TTC549 (cell line): Measurements from ENCODE around the gene ATP1A4.
"Not testable (repeated sequence)": the region's sequence is repeated elsewhere in the genome, so short reads cannot be mapped to it uniquely, and the experiment has no call there.

Experiments
- FAIRE-seq: peaks from 2 replicates; lab custom pipeline; 2012; peaks lifted over from hg19 to GRCh38; lab: Jason Lieb, UNC

ATP1A4 gene

GRCh38 chr1:160124705-160125478, 26.5 kb upstream of the ATP1A4 start:
- FAIRE-seq = no peak

GRCh38 chr1:160125746-160126145, 25.7 kb upstream of the ATP1A4 start:
- FAIRE-seq = no peak

- not testable (repeated sequence) for FAIRE-seq
These were observed 25.1 kb upstream of the ATP1A4 start for GRCh38 chr1:160126342-160126741.

- FAIRE-seq = no peak
These were observed 24.0 kb upstream of the ATP1A4 start for GRCh38 chr1:160127381-160127780.

GRCh38 chr1:160127865-160128523, 23.4 kb upstream of the ATP1A4 start:
- no peak for FAIRE-seq

- no peak for FAIRE-seq
These were observed 22.8 kb upstream of the ATP1A4 start for GRCh38 chr1:160128636-160129035.

GRCh38 chr1:160129046-160129445, 22.4 kb upstream of the ATP1A4 start:
- FAIRE-seq = no peak

GRCh38 chr1:160129558-160129957, 21.8 kb upstream of the ATP1A4 start:
- no peak for FAIRE-seq

- no peak for FAIRE-seq
These were observed 21.4 kb upstream of the ATP1A4 start for GRCh38 chr1:160129966-160130365.

GRCh38 chr1:160130486-160130885, 20.9 kb upstream of the ATP1A4 start:
- FAIRE-seq = no peak

- FAIRE-seq = no peak
These were observed 20.5 kb upstream of the ATP1A4 start for GRCh38 chr1:160130939-160131338.

GRCh38 chr1:160131803-160132565, 19.4 kb upstream of the ATP1A4 start:
- no peak for FAIRE-seq

GRCh38 chr1:160133990-160134770, 17.2 kb upstream of the ATP1A4 start:
- FAIRE-seq = no peak

- FAIRE-seq = no peak
These were observed 16.4 kb upstream of the ATP1A4 start for GRCh38 chr1:160134791-160135572.

- FAIRE-seq = no peak
These were observed 15.1 kb upstream of the ATP1A4 start for GRCh38 chr1:160136121-160136925.

GRCh38 chr1:160136926-160137200, 14.5 kb upstream of the ATP1A4 start:
- no peak for FAIRE-seq

GRCh38 chr1:160137216-160137862, 14.1 kb upstream of the ATP1A4 start:
- FAIRE-seq = no peak

- FAIRE-seq = no peak
These were observed 11.6 kb upstream of the ATP1A4 start for GRCh38 chr1:160139840-160140239.

GRCh38 chr1:160143695-160144094, 7.7 kb upstream of the ATP1A4 start:
- FAIRE-seq = no peak

- no peak for FAIRE-seq
These were observed 6.5 kb upstream of the ATP1A4 start for GRCh38 chr1:160144921-160145320.
